ENCODE results near the gene LHX6.

The LHX6 gene

GRCh38 chr9:122186777-122187470, 41.8 kb downstream of the LHX6 start:
- DNase-seq (ENCODE audit: extremely low read depth, low read depth), result no peak
- no peak overlapping the region for H3K4me3 ChIP-seq (replicated peaks; ENCODE audit: low read depth, low read length)
- TF ChIP-seq, protein P1, sequence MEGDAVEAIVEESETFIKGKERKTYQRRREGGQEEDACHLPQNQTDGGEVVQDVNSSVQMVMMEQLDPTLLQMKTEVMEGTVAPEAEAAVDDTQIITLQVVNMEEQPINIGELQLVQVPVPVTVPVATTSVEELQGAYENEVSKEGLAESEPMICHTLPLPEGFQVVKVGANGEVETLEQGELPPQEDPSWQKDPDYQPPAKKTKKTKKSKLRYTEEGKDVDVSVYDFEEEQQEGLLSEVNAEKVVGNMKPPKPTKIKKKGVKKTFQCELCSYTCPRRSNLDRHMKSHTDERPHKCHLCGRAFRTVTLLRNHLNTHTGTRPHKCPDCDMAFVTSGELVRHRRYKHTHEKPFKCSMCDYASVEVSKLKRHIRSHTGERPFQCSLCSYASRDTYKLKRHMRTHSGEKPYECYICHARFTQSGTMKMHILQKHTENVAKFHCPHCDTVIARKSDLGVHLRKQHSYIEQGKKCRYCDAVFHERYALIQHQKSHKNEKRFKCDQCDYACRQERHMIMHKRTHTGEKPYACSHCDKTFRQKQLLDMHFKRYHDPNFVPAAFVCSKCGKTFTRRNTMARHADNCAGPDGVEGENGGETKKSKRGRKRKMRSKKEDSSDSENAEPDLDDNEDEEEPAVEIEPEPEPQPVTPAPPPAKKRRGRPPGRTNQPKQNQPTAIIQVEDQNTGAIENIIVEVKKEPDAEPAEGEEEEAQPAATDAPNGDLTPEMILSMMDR (IDR thresholded peaks at IDR 0.05; ENCODE audit: low read depth, low read length, missing control alignments), result no peak

DNA sequence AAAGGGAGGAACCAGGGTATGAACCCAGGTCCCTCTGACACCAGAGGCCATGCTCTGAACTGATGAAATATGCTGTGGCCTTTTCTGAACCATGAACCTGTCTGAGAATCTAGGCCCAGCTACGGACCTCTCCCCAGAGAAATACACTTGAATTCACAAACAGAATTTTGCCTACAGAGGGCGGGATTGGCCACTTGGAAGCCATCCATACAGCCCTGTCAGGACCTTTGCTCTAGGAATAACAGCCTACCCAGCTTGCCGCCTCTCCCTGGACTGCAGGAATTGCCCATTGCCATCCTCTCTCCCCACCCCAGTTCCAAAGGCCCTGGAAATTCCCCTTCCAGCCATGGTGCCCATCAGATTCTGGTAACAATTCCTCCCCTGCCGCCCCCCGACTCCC, 42.5 kb downstream of the LHX6 start:
- TF ChIP-seq, protein P1 (IDR thresholded peaks at IDR 0.05; ENCODE audit: low read depth, low read length, missing control alignments), result no peak
- H3K4me3 ChIP-seq (replicated peaks; ENCODE audit: low read depth, low read length), result no peak overlapping the region
- no peak for DNase-seq (ENCODE audit: extremely low read depth, low read depth)

GRCh38 chr9:122184551-122184950, 44.2 kb downstream of the LHX6 start:
- TF ChIP-seq, protein P1 (IDR thresholded peaks at IDR 0.05; ENCODE audit: low read depth, low read length, missing control alignments), result no peak
- DNase-seq (ENCODE audit: extremely low read depth, low read depth), result no peak
- no peak overlapping the region for H3K4me3 ChIP-seq (replicated peaks; ENCODE audit: low read depth, low read length)

DNA sequence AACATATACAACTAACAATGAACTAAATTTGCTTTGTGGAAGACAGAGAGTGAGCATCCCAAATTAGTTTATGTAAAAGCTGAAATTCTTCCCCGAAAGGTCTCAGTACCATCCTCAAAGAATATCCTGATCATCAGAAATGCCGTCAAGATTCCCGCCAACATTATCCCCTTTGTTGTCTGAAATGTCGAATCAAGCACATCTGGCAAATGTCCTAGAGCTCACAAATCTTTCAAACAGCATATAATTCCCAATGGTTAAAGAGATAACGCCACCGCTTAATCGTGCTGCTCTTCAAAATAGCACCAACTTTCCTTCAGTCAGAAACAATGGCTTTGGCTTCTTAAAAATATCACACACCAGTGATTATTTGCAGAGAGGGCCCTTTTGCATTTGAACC, 45.3 kb downstream of the LHX6 start:
- H3K4me3 ChIP-seq (replicated peaks; ENCODE audit: low read depth, low read length), result no peak overlapping the region
- TF ChIP-seq, protein P1 (IDR thresholded peaks at IDR 0.05; ENCODE audit: low read depth, low read length, missing control alignments), result no peak
- DNase-seq (ENCODE audit: extremely low read depth, low read depth), result no peak

DNA sequence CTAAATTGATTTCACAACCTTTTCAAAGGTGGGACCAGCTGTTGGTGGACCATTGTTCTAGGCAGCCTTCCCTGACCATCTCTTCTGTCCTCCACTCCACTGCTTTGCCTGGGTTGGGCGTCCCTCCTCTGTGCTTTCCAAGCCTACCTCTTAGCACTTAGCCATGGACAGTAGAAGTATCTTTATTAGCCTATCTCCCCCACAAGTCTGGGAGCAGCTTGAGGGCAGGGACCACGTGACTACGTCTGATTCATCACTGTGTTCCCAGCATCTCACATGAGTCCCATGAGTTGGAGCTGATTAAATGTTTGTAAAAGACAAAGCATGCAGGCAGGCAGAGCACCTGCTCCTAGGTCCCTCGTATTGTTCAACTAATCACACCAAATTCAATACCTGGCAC, 48.1 kb downstream of the LHX6 start:
- peak; percentile 44 for DNase-seq (ENCODE audit: extremely low read depth, low read depth)
- no peak overlapping the region for H3K4me3 ChIP-seq (replicated peaks; ENCODE audit: low read depth, low read length)
- TF ChIP-seq, protein P1 (IDR thresholded peaks at IDR 0.05; ENCODE audit: low read depth, low read length, missing control alignments), result no peak

DNA sequence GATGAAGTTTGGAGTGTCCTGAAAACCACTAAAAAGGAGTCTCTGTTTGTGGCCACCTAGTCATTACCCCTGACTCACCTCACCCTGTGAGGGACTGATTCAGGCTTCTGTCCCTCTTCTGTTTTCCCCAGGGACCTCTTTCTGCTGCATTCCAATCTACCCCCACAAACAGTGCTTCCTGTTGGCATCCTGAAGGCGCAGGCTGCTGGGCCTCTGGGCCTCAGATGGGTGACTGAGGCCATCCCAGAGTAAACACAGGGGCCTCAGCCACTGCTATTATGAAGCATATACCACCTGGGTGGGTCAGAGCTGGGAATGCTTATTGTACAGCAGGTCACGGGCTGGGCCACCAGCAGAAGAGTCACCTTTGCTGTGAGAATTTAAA, 49.1 kb downstream of the LHX6 start:
- no peak overlapping the region for H3K4me3 ChIP-seq (replicated peaks; ENCODE audit: low read depth, low read length)
- TF ChIP-seq, protein P1 (IDR thresholded peaks at IDR 0.05; ENCODE audit: low read depth, low read length, missing control alignments), result no peak
- no peak for DNase-seq (ENCODE audit: extremely low read depth, low read depth)
